GM12878 (cell line): Measurements from ENCODE around the gene MMRN2. TPM values are rescaled to one million over a fixed set of nuclear protein-coding genes. Genes with fewer than 3 reads are reported as not detected.

Experiments used
- ATAC-seq: fragments of 200-7000 bp; cut with Tn5 transposase; 3 replicates; pipeline ENCODE4 v1.9.1; 2020; ENCODE audit warnings: mild to moderate bottlenecking, moderate library complexity
- BruUV-seq: library from RNA; stranded (reverse); fragments of 400-500 nt; replicated peaks from 2 replicates; lab custom pipeline; 2021; lab: Mats Ljungman, UMichigan
- CTCF ChIA-PET: fragments of 300-600 bp; sonication (Branson Sonifier 250); formaldehyde crosslinking; extraction: SDS; loops from one replicate; lab custom pipeline; 2021; ENCODE audit warnings: inconsistent platforms; lab: Yijun Ruan, JAX
- POLR2A ChIA-PET: fragments of 350-600 bp; formaldehyde crosslinking; extraction: SDS; loops from one replicate; lab custom pipeline; 2021; ENCODE audit warnings: inconsistent platforms; lab: Charles Lee
- RAD21 ChIA-PET: fragments of 300-600 bp; sonication (Branson Sonifier 250); formaldehyde crosslinking; loops from one replicate; lab custom pipeline; 2023; ENCODE audit warnings: antibody characterized with exemption; ENCODE audit not compliant: unreplicated experiment; lab: Charles Lee
- SMC1A ChIA-PET: fragments of 300-600 bp; sonication (Branson Sonifier 250); formaldehyde crosslinking; loops from one replicate; lab custom pipeline; 2023; ENCODE audit not compliant: unreplicated experiment, uncharacterized antibody; lab: Charles Lee
- DNase-seq: peaks from one replicate; pipeline ENCODE4 v3.0.0-alpha.2; 2011; ENCODE audit warnings: low read depth, low spot score
- FAIRE-seq: peaks from 3 replicates; lab custom pipeline; 2011; peaks lifted over from hg19 to GRCh38; lab: Jason Lieb, UNC
- H2AFZ ChIP-seq: 2 replicates; pipeline ENCODE4 v1.6.0; 2011; ENCODE audit warnings: low read depth, low read length, control low read depth; ENCODE audit not compliant: control insufficient read depth
- H3K27ac ChIP-seq: 2 replicates; pipeline ENCODE4 v1.5.1; 2011; ENCODE audit warnings: control low read depth; ENCODE audit not compliant: control insufficient read depth, insufficient read depth
- H3K27me3 ChIP-seq, 2 experiments: replicated peaks in 1 of 2; 2 replicates each; pipeline versions ENCODE4 v1.6.0 to v1.6.1; 2011; ENCODE audit warnings: low read length in 1 of 2; ENCODE audit not compliant: control insufficient read depth in 2 of 2, insufficient read depth in 2 of 2
- H3K36me3 ChIP-seq, 2 experiments: 2 replicates each; pipeline ENCODE4 v1.5.1; 2011; ENCODE audit warnings: low read length in 1 of 2; ENCODE audit not compliant: control insufficient read depth in 2 of 2, insufficient read depth in 2 of 2
- H3K4me1 ChIP-seq: 2 replicates; pipeline ENCODE4 v1.6.1; 2011; ENCODE audit warnings: mild to moderate bottlenecking, low read length, moderate library complexity, mixed read lengths; ENCODE audit not compliant: control insufficient read depth, insufficient read depth
- H3K4me2 ChIP-seq: 2 replicates; pipeline ENCODE4 v1.6.0; 2011; ENCODE audit warnings: control low read depth; ENCODE audit not compliant: control insufficient read depth, insufficient read depth
- H3K4me3 ChIP-seq: fragments of 200-600 bp; sonication (generic); 2 replicates; pipeline ENCODE4 v1.5.1; 2016
- H3K79me2 ChIP-seq: 2 replicates; pipeline ENCODE4 v1.6.0; 2011; ENCODE audit warnings: low read length; ENCODE audit not compliant: control insufficient read depth, insufficient read depth
- H3K9ac ChIP-seq: 2 replicates; pipeline ENCODE4 v1.8.0; 2011; ENCODE audit warnings: low read length, control low read depth, mixed read lengths; ENCODE audit not compliant: control insufficient read depth, insufficient read depth
- H3K9me3 ChIP-seq: replicated peaks from 3 replicates; pipeline ENCODE4 v1.5.1; 2011; ENCODE audit warnings: mild to moderate bottlenecking, low read length; ENCODE audit not compliant: control insufficient read depth, insufficient read depth
- H4K20me1 ChIP-seq: 2 replicates; pipeline ENCODE4 v1.6.0; 2011; ENCODE audit not compliant: control insufficient read depth, insufficient read depth
- BCL3 ChIP-seq: IDR thresholded peaks from 2 replicates; pipeline ENCODE4 v1.6.1; 2011; ENCODE audit warnings: borderline replicate concordance, low read depth, mild to moderate bottlenecking, moderate library complexity, low read length; ENCODE audit not compliant: insufficient read depth, poor library complexity, severe bottlenecking
- CBX3 ChIP-seq: fragments of 200-600 bp; sonication (generic); IDR thresholded peaks from 2 replicates; pipeline ENCODE4 v1.6.1; 2016; ENCODE audit warnings: low read depth, borderline replicate concordance
- E2F8 ChIP-seq: fragments of 450-650 bp; IDR thresholded peaks from 2 replicates; pipeline ENCODE4 v1.6.1; 2018; ENCODE audit warnings: mild to moderate bottlenecking, low read depth, moderate library complexity; ENCODE audit not compliant: partially characterized antibody
- HCFC1 ChIP-seq: fragments of 150-350 bp; IDR thresholded peaks from 2 replicates; pipeline ENCODE4 v1.6.1; 2014; ENCODE audit warnings: low read length
- HDAC2 ChIP-seq: fragments of 200-600 bp; sonication (generic); IDR thresholded peaks from 2 replicates; pipeline ENCODE4 v1.6.1; 2017
- IKZF1 ChIP-seq: fragments of 450-650 bp; conservative IDR thresholded peaks from 2 replicates; pipeline ENCODE4 v1.6.1; 2017; ENCODE audit warnings: antibody characterized with exemption, mild to moderate bottlenecking
- IRF3 ChIP-seq: fragments of 450-650 bp; IDR thresholded peaks from 2 replicates; pipeline ENCODE4 v1.6.1; 2014; ENCODE audit warnings: mild to moderate bottlenecking
- JUNB ChIP-seq: IDR thresholded peaks from 2 replicates; pipeline ENCODE4 v1.6.1; 2016; ENCODE audit warnings: antibody characterized with exemption, mild to moderate bottlenecking
- JUND ChIP-seq: IDR thresholded peaks from 2 replicates; pipeline ENCODE4 v1.6.1; 2012; ENCODE audit warnings: low read depth, mild to moderate bottlenecking, low read length, improper control_type of control experiment, moderate library complexity
- MLLT1 ChIP-seq: fragments of 450-650 bp; IDR thresholded peaks from 2 replicates; pipeline ENCODE4 v1.6.1; 2016; ENCODE audit warnings: mild to moderate bottlenecking
- POU2F2 ChIP-seq: IDR thresholded peaks from 3 replicates; pipeline ENCODE4 v1.6.1; 2011; ENCODE audit warnings: low read depth, mild to moderate bottlenecking, low read length, borderline replicate concordance
- TAF1 ChIP-seq: IDR thresholded peaks from 2 replicates; pipeline ENCODE4 v1.6.1; 2011; ENCODE audit warnings: mild to moderate bottlenecking, low read depth, low read length, borderline replicate concordance
- USF2 ChIP-seq: IDR thresholded peaks from 2 replicates; pipeline ENCODE4 v1.6.1; 2011; ENCODE audit warnings: low read depth, low read length, improper control_type of control experiment, borderline replicate concordance
- WGBS: methylation state at CpG from one replicate; pipeline ENCODE4 v1.1.6; 2016; ENCODE audit warnings: low lambda C conversion rate; ENCODE audit not compliant: insufficient replicate concordance, insufficient coverage; ENCODE audit errors: missing lambda C conversion rate; 5-methylcytosine and 5-hydroxymethylcytosine counted together
- in situ Hi-C: fragments of 300-500 bp; cut with MboI; formaldehyde crosslinking; loops from 9 replicates; pipeline ENCODE4 v1.14.3; 2018; ENCODE audit warnings: mixed read lengths
- intact Hi-C: fragments of 100-400 bp; cut with micrococcal nuclease; formaldehyde crosslinking; loops from one replicate; pipeline ENCODE4 v1.14.2; 2022; ENCODE audit not compliant: unreplicated experiment
- polyA plus RNA-seq, 11 experiments: library from polyadenylated mRNA; depleted of rRNA in 4 of 11; unstranded in 6 of 11; stranded (reverse) in 5 of 11; fragments of >200 nt; fragmentation: Nextera tagmentation in 4 of 11; fragmentation: Illumina TruSeq in 1 of 11; extraction: Ambion mirVana in 4 of 11; extraction: Trizol in 1 of 11; gene quantifications; 1 replicate in 1 of 11; 2 replicates in 10 of 11; pipeline versions ENCODE4 v1.2.1 to v1.2.3, GENCODE V29; 2011 to 2016; ENCODE audit warnings: inconsistent platforms in 2 of 11, missing spikeins in 2 of 11, low read depth in 1 of 11
- total RNA-seq, 4 experiments: library from RNA; depleted of rRNA in 3 of 4; stranded (reverse); fragments of >200 nt in 3 of 4; fragmentation: Illumina TruSeq in 1 of 4; extraction: Trizol in 1 of 4; gene quantifications; 2 replicates each; pipeline versions ENCODE4 v1.2.1 to v1.2.3, GENCODE V29; 2013 to 2021

MMRN2 gene
- total and polyA plus RNA-seq, 10 of the 15 experiments (the other 5 are each of a cell fraction or from before 2014, with no cell fraction given) = 0.09 to 1.0 (median 0.54) TPM; not detected in 3

- CTCF ChIA-PET = interaction anchor here (1.3 to 2.6 kb wide), 2 partner anchors 12 to 20 kb away, joined by 3 to 5 read pairs; no protein-coding TSS in a partner anchor
Observed at GRCh38 chr10:86918022-86918471, 39.4 kb downstream of the MMRN2 start.

More at GRCh38 chr10:86918022-86918471, 39.4 kb downstream of the MMRN2 start:
- TF ChIP-seq JUND (no peak), USF2 (no peak), HCFC1 (no peak), POU2F2 (no peak), CBX3 (no peak), HDAC2 (no peak), IKZF1 (no peak), BCL3 (no peak), E2F8 (no peak), IRF3 (no peak), MLLT1 (no peak), TAF1 (no peak), JUNB (no peak)
- Histone ChIP-seq H3K4me1 (no peaks in the 10 kb centered on the region), H3K36me3 (peaks cover 3 to 11% of the 10 kb centered on the region in 2 experiments; a peak in 3 of 4 replicates), H3K9me3 (no peaks in the 10 kb centered on the region), H3K27me3 (no peaks in the 10 kb centered on the region), H2AFZ (no peak overlapping the region), H3K79me2 (no peaks in the 10 kb centered on the region), H3K9ac (no peak overlapping the region), H4K20me1 (no peaks in the 10 kb centered on the region), H3K4me2 (no peak overlapping the region), H3K27ac (no peak overlapping the region), H3K4me3 (no peak overlapping the region)
- in situ Hi-C loops = no loop called here
- no peak for DNase-seq
- ChIA-PET RAD21 (interaction anchor here (1.1 kb wide), 1 partner anchor 49 kb away, joined by 4 read pairs; no protein-coding TSS in a partner anchor), SMC1A (interaction anchor here (1.5 kb wide), 1 partner anchor 225 kb away, joined by 4 read pairs; no protein-coding TSS in a partner anchor), POLR2A (no interaction called here)
- no peak for ATAC-seq
- no TSS peak for BruUV-seq
- WGBS = 90% methylated on average over 5 of the region's 5 CpGs
- intact Hi-C loops = no loop called here
- FAIRE-seq = no peak
